Tibial nerve (tissue), 3 donors: ENCODE measurements around the gene LSM8.

ENCODE experiments used
- POLR2A ChIP-seq, 2 donors: fragments of 450-650 bp; IDR thresholded peaks; one replicate each; pipeline ENCODE4 v1.6.1; 2017; ENCODE audit warnings: antibody characterized with exemption in 2 of 2, mild to moderate bottlenecking in 2 of 2, moderate library complexity in 2 of 2
- TF ChIP-seq, protein P1 (sequence below), 5 experiments: fragments of 200-600 bp in 3 of 5; fragments of 450-650 bp in 2 of 5; sonication (generic) in 3 of 5; IDR thresholded peaks; one replicate each; pipeline ENCODE4 v1.5.1; 2016 to 2019; ENCODE audit warnings: antibody characterized with exemption in 5 of 5, mild to moderate bottlenecking in 3 of 5, moderate library complexity in 2 of 5

DNA sequence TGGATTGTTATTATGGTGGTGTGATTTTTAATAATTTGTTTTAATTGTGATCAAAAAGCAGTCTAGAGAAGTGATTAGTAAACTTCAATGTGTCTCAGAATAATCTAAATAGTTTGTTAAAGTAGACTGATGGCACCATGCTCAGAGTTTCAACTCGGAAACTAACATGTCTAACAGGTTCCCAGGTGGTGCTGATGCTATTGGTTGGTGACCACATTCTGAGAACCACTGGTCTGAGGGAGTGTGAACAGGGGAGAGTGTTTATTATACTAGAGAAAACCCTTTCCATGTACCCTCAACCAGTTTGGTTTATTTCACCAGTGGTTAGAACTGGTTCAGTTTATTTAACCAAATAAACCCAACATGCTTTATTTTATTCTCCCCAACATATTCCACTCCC lies 42.0 kb upstream of the LSM8 start:
- TF ChIP-seq, protein P1, sequence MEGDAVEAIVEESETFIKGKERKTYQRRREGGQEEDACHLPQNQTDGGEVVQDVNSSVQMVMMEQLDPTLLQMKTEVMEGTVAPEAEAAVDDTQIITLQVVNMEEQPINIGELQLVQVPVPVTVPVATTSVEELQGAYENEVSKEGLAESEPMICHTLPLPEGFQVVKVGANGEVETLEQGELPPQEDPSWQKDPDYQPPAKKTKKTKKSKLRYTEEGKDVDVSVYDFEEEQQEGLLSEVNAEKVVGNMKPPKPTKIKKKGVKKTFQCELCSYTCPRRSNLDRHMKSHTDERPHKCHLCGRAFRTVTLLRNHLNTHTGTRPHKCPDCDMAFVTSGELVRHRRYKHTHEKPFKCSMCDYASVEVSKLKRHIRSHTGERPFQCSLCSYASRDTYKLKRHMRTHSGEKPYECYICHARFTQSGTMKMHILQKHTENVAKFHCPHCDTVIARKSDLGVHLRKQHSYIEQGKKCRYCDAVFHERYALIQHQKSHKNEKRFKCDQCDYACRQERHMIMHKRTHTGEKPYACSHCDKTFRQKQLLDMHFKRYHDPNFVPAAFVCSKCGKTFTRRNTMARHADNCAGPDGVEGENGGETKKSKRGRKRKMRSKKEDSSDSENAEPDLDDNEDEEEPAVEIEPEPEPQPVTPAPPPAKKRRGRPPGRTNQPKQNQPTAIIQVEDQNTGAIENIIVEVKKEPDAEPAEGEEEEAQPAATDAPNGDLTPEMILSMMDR (IDR thresholded peaks at IDR 0.05) = no peak
- no peak for TF ChIP-seq POLR2A (IDR thresholded peaks at IDR 0.05)
